A549 (cell line): ENCODE measurements around the gene TMEM144. TPM values are rescaled to one million over a fixed set of nuclear protein-coding genes. Genes with fewer than 3 reads are reported as not detected.

Experiments used
- ATAC-seq, 2 experiments: fragments of 200-7000 bp in 1 of 2; fragments of >200 bp in 1 of 2; cut with Nextera tagmentation in 1 of 2; cut with Tn5 transposase in 1 of 2; 3 replicates each; pipeline versions ENCODE4 v1.8.0 to v1.9.1; 2018 to 2020; ENCODE audit warnings: mild to moderate bottlenecking in 1 of 2, moderate library complexity in 1 of 2
- CTCF ChIA-PET: fragments of 300-600 bp; sonication (Branson Sonifier 250); formaldehyde crosslinking; extraction: SDS; loops from one replicate; lab custom pipeline; 2021; ENCODE audit warnings: antibody characterized with exemption, inconsistent platforms; lab: Yijun Ruan, JAX
- POLR2A ChIA-PET: fragments of 350-600 bp; formaldehyde crosslinking; extraction: SDS; loops from one replicate; lab custom pipeline; 2021; ENCODE audit warnings: antibody characterized with exemption, inconsistent platforms; lab: Yijun Ruan, JAX
- DNase-seq, 2 experiments: peaks; one replicate each; pipeline versions ENCODE4 v3.0.0 to v3.0.0-alpha.2; 2011 to 2016; ENCODE audit warnings: low read depth in 1 of 2, low spot score in 1 of 2
- FAIRE-seq: peaks from 2 replicates; lab custom pipeline; 2011; peaks lifted over from hg19 to GRCh38; lab: Jason Lieb, UNC
- H3K27ac ChIP-seq, 2 experiments: fragments of >200 bp; sonication (Bioruptor Twin); formaldehyde crosslinking; 3 replicates each; pipeline ENCODE4 v1.5.1; 2016 to 2017
- H3K4me1 ChIP-seq: fragments of >200 bp; sonication (Bioruptor Twin); formaldehyde crosslinking; 3 replicates; pipeline ENCODE4 v1.6.1; 2016
- H3K4me2 ChIP-seq: fragments of >200 bp; sonication (Bioruptor Twin); formaldehyde crosslinking; 3 replicates; pipeline ENCODE4 v1.6.1; 2016
- H3K4me3 ChIP-seq: fragments of >200 bp; sonication (Bioruptor Twin); formaldehyde crosslinking; 3 replicates; pipeline ENCODE4 v1.5.1; 2016
- H3K9me3 ChIP-seq: fragments of >200 bp; sonication (Bioruptor Twin); formaldehyde crosslinking; 3 replicates; pipeline ENCODE4 v1.6.1; 2016
- ATOH8 ChIP-seq: fragments of 250-450 bp; sonication (Bioruptor Pico); IDR thresholded peaks from 2 replicates; pipeline ENCODE4 v1.5.0; 2020; ENCODE audit warnings: low read depth, mild to moderate bottlenecking, moderate library complexity
- CBX2 ChIP-seq: fragments of 200-600 bp; sonication (generic); IDR thresholded peaks from 2 replicates; pipeline ENCODE4 v1.6.1; 2016; ENCODE audit warnings: low read depth, mild to moderate bottlenecking, borderline replicate concordance
- CBX8 ChIP-seq: fragments of 200-600 bp; sonication (generic); IDR thresholded peaks from 2 replicates; pipeline ENCODE4 v1.6.1; 2016
- CEBPB ChIP-seq, 2 experiments: fragments of >200 bp in 1 of 2; sonication (Bioruptor Twin) in 1 of 2; formaldehyde crosslinking in 1 of 2; IDR thresholded peaks; 2 replicates each; pipeline ENCODE4 v1.6.1; 2012 to 2016
- CHD4 ChIP-seq: fragments of 200-600 bp; sonication (generic); IDR thresholded peaks from 2 replicates; pipeline ENCODE4 v1.6.1; 2016; ENCODE audit warnings: antibody characterized with exemption, mild to moderate bottlenecking, borderline replicate concordance
- E2F6 ChIP-seq: IDR thresholded peaks from 2 replicates; pipeline ENCODE4 v1.6.1; 2012; ENCODE audit warnings: low read depth, borderline replicate concordance
- EHF ChIP-seq: fragments of 250-450 bp; sonication (Bioruptor Pico); IDR thresholded peaks from 2 replicates; pipeline ENCODE4 v1.5.0; 2020; ENCODE audit warnings: mild to moderate bottlenecking
- EP300 ChIP-seq, 2 experiments: fragments of >200 bp; sonication (Bioruptor Twin); formaldehyde crosslinking; IDR thresholded peaks; 2 replicates in 1 of 2; 3 replicates in 1 of 2; pipeline ENCODE4 v1.6.1; 2016 to 2017
- GATA3 ChIP-seq: IDR thresholded peaks from 2 replicates; pipeline ENCODE4 v1.6.1; 2012; ENCODE audit warnings: borderline replicate concordance
- HDAC2 ChIP-seq: fragments of 200-600 bp; sonication (generic); IDR thresholded peaks from 2 replicates; pipeline ENCODE4 v1.6.1; 2016
- HES2 ChIP-seq: fragments of >200 bp; sonication (Bioruptor Twin); formaldehyde crosslinking; IDR thresholded peaks from 2 replicates; pipeline ENCODE4 v1.6.1; 2016
- HMGXB4 ChIP-seq: fragments of 250-450 bp; sonication (Bioruptor Pico); IDR thresholded peaks from 2 replicates; pipeline ENCODE4 v1.5.0; 2021; ENCODE audit warnings: mild to moderate bottlenecking, moderate library complexity, borderline replicate concordance
- HOXA7 ChIP-seq: fragments of 250-450 bp; sonication (Bioruptor Pico); IDR thresholded peaks from 2 replicates; pipeline ENCODE4 v1.5.0; 2020; ENCODE audit warnings: mild to moderate bottlenecking, moderate library complexity
- HOXB13 ChIP-seq: fragments of 250-450 bp; sonication (Bioruptor Pico); IDR thresholded peaks from 2 replicates; pipeline ENCODE4 v1.5.0; 2020; ENCODE audit warnings: low read depth, mild to moderate bottlenecking, moderate library complexity
- KDM1A ChIP-seq: fragments of 200-600 bp; sonication (generic); IDR thresholded peaks from 2 replicates; pipeline ENCODE4 v1.6.1; 2016; ENCODE audit warnings: low read depth, mild to moderate bottlenecking
- KDM5A ChIP-seq: fragments of 200-600 bp; sonication (generic); IDR thresholded peaks from 2 replicates; pipeline ENCODE4 v1.6.1; 2016; ENCODE audit warnings: antibody characterized with exemption, mild to moderate bottlenecking
- MAZ ChIP-seq: fragments of 150-350 bp; IDR thresholded peaks from 2 replicates; pipeline ENCODE4 v1.6.1; 2014; ENCODE audit warnings: antibody characterized with exemption, low read depth, low read length, borderline replicate concordance
- PHF8 ChIP-seq: fragments of 200-600 bp; sonication (generic); IDR thresholded peaks from 2 replicates; pipeline ENCODE4 v1.6.1; 2016; ENCODE audit warnings: low read depth, mild to moderate bottlenecking, antibody characterized with exemption, moderate library complexity, borderline replicate concordance
- RCOR1 ChIP-seq: fragments of 150-350 bp; IDR thresholded peaks from 2 replicates; pipeline ENCODE4 v1.6.1; 2014; ENCODE audit warnings: antibody characterized with exemption, low read length, low read depth
- REST ChIP-seq: fragments of 200-600 bp; sonication (generic); IDR thresholded peaks from 2 replicates; pipeline ENCODE4 v1.6.1; 2016; ENCODE audit warnings: antibody characterized with exemption, mild to moderate bottlenecking, moderate library complexity
- RFX5 ChIP-seq: fragments of 450-650 bp; IDR thresholded peaks from 2 replicates; pipeline ENCODE4 v1.7.1; 2014; ENCODE audit warnings: antibody characterized with exemption, mild to moderate bottlenecking, moderate library complexity
- RNF2 ChIP-seq: fragments of 200-600 bp; sonication (generic); IDR thresholded peaks from 2 replicates; pipeline ENCODE4 v1.6.1; 2016; ENCODE audit warnings: low read depth, mild to moderate bottlenecking, antibody characterized with exemption, moderate library complexity, borderline replicate concordance
- SMC3 ChIP-seq: fragments of >200 bp; sonication (Bioruptor Twin); formaldehyde crosslinking; IDR thresholded peaks from 3 replicates; pipeline ENCODE4 v1.6.1; 2018; ENCODE audit warnings: inconsistent platforms
- TP53 ChIP-seq: fragments of 250-450 bp; sonication (Bioruptor Pico); IDR thresholded peaks from 2 replicates; pipeline ENCODE4 v1.5.0; 2021; ENCODE audit warnings: mild to moderate bottlenecking, moderate library complexity
- USF2 ChIP-seq: fragments of 450-650 bp; IDR thresholded peaks from 2 replicates; pipeline ENCODE4 v1.6.1; 2014; ENCODE audit warnings: antibody characterized with exemption
- ZC3H11A ChIP-seq: fragments of 450-650 bp; IDR thresholded peaks from 2 replicates; pipeline ENCODE4 v1.6.1; 2014; ENCODE audit warnings: antibody characterized with exemption, mild to moderate bottlenecking
- ZFP36 ChIP-seq: fragments of 450-650 bp; IDR thresholded peaks from 2 replicates; pipeline ENCODE4 v1.6.1; 2014; ENCODE audit warnings: borderline replicate concordance; ENCODE audit not compliant: partially characterized antibody
- ZNF302 ChIP-seq: fragments of 250-450 bp; sonication (Bioruptor Pico); IDR thresholded peaks from 2 replicates; pipeline ENCODE4 v1.9.0; 2021; ENCODE audit warnings: inconsistent platforms, mild to moderate bottlenecking, moderate library complexity
- WGBS: methylation state at CpG from one replicate; pipeline ENCODE4 v1.1.6; 2017; ENCODE audit errors: missing lambda C conversion rate; 5-methylcytosine and 5-hydroxymethylcytosine counted together
- polyA plus RNA-seq, 4 experiments: library from polyadenylated mRNA; depleted of rRNA in 3 of 4; stranded (reverse); fragments of >200 nt; fragmentation: RNase III in 1 of 4; extraction: RNeasy Plus Mini Kit Qiagen cat#74134 plus additional on column Dnase treatment in 1 of 4; gene quantifications; 2 replicates in 3 of 4; 3 replicates in 1 of 4; pipeline ENCODE4 v1.2.3, GENCODE V29; 2011 to 2017

Gene TMEM144
- polyA plus RNA-seq, 2 of the 4 experiments (the other 2 are of a cell fraction), result 5.3 to 10.2 TPM

GRCh38 chr4:158168606-158169005, 41.7 kb upstream of the TMEM144 start:
- 80% methylated on average over 5 of the region's 5 CpGs for WGBS
- TF ChIP-seq CBX2 (no peak), PHF8 (no peak), HOXA7 (CRISPR knock-in tag) (no peak), EP300 (IDR thresholded peaks at IDR 0.05) (no peak), CBX8 (no peak), USF2 (no peak), ZNF302 (CRISPR knock-in tag) (no peak), HMGXB4 (CRISPR knock-in tag) (no peak), KDM5A (no peak), TP53 (CRISPR knock-in tag) (no peak), CEBPB (IDR thresholded peaks at IDR 0.05) (no peak), E2F6 (no peak), RNF2 (no peak), EHF (CRISPR knock-in tag) (no peak), RCOR1 (no peak), HDAC2 (no peak)
- DNase-seq, result no peak
- no peak for FAIRE-seq
- POLR2A ChIA-PET, result no interaction called here
- no peak overlapping the region for H3K4me3 ChIP-seq
- no peaks in the 10 kb centered on the region for H3K9me3 ChIP-seq
- no peak overlapping the region for H3K4me2 ChIP-seq
- peaks cover 5% of the 10 kb centered on the region; the same call in 2 of the 3 replicates for H3K4me1 ChIP-seq
- ATAC-seq, result no peak
- CTCF ChIA-PET, result interaction anchor here (1.0 kb wide), 1 partner anchor 178 kb away, joined by 3 read pairs; no protein-coding TSS in a partner anchor
- no peak overlapping the region for H3K27ac ChIP-seq

GRCh38 chr4:158169506-158169905, 40.8 kb upstream of the TMEM144 start:
- DNase-seq (no peak), ATAC-seq (no peak), FAIRE-seq (no peak)
- no peak overlapping the region for H3K27ac ChIP-seq
- ChIA-PET CTCF (interaction anchor here (1.0 kb wide), 1 partner anchor 178 kb away, joined by 3 read pairs; no protein-coding TSS in a partner anchor), POLR2A (no interaction called here)
- WGBS, result 72% methylated on average over 3 of the region's 3 CpGs
- H3K4me3 ChIP-seq, result no peak overlapping the region
- H3K4me2 ChIP-seq, result no peak overlapping the region
- TF ChIP-seq GATA3 (no peak), ZFP36 (no peak), KDM1A (no peak), REST (no peak), ATOH8 (CRISPR knock-in tag) (no peak), PHF8 (no peak), KDM5A (no peak), HOXB13 (CRISPR knock-in tag) (no peak), HES2 (no peak), E2F6 (no peak), CBX2 (no peak), MAZ (no peak), RFX5 (no peak), SMC3 (no peak), ZC3H11A (no peak), TP53 (CRISPR knock-in tag) (no peak), CHD4 (no peak)
- H3K9me3 ChIP-seq, result no peaks in the 10 kb centered on the region
- peaks cover 5% of the 10 kb centered on the region; the same call in 2 of the 3 replicates for H3K4me1 ChIP-seq
